Measurements from ENCODE around the gene ZFAND2B.
A peak's percentile ranks its signal among the peaks of the same experiment; 100 is the strongest.

GRCh38 chr2:219160186-219161017 lies 46.2 kb upstream of the ZFAND2B start, which contains the start of gene NHEJ1:
- TF ChIP-seq CTCF (IDR thresholded peaks at IDR 0.05 in 2 of 3, conservative IDR thresholded peaks at IDR 0.05 in 1 of 3; ENCODE audit: borderline replicate concordance in 1 of 3, insufficient read depth in 1 of 3, low read depth in 2 of 3, low read length in 2 of 3) (peak; percentile 94 to 99 (median 95)), POLR2A (IDR thresholded peaks at IDR 0.05; ENCODE audit: borderline replicate concordance, extremely low read depth, insufficient read depth, insufficient read length) (peak; percentile 86), POLR2AphosphoS5 (IDR thresholded peaks at IDR 0.05; ENCODE audit: low read depth, low read length) (peak; percentile 64; the same call in 1 of the 2 replicates), MAX (IDR thresholded peaks at IDR 0.05) (peak; percentile 78; the same call in 1 of the 2 replicates), EZH2 (IDR thresholded peaks at IDR 0.05) (no peak)
